GM23338 (cell line): ENCODE measurements around the gene GALNT14. TPM values are rescaled to one million over a fixed set of nuclear protein-coding genes. Genes with fewer than 3 reads are reported as not detected.

Experiments used
- ATAC-seq: fragments of 200-7000 bp; cut with Tn5 transposase; 3 replicates; pipeline ENCODE4 v1.9.1; 2020
- DNase-seq: peaks from one replicate; pipeline ENCODE4 v3.0.0-alpha.2; 2015; ENCODE audit warnings: low spot score
- H2AFZ ChIP-seq: fragments of 200-600 bp; sonication (generic); 2 replicates; pipeline ENCODE4 v1.8.0; 2016; ENCODE audit warnings: antibody characterized with exemption, mild to moderate bottlenecking, moderate library complexity
- H3F3A ChIP-seq: fragments of 200-600 bp; sonication (generic); replicated peaks from 2 replicates; pipeline ENCODE4 v1.8.0; 2017; ENCODE audit warnings: antibody characterized with exemption, mixed run types, low read depth
- H3K27ac ChIP-seq: fragments of 200-600 bp; sonication (generic); 2 replicates; pipeline ENCODE4 v1.6.1; 2016; ENCODE audit warnings: low read depth
- H3K27me3 ChIP-seq: fragments of 200-600 bp; sonication (generic); 2 replicates; pipeline ENCODE4 v1.8.0; 2016; ENCODE audit warnings: mild to moderate bottlenecking, mixed run types, moderate library complexity; ENCODE audit not compliant: insufficient read depth
- H3K36me3 ChIP-seq: fragments of 200-600 bp; sonication (generic); 2 replicates; pipeline ENCODE4 v1.8.0; 2016; ENCODE audit warnings: mild to moderate bottlenecking; ENCODE audit not compliant: insufficient read depth
- H3K4me1 ChIP-seq: fragments of 200-600 bp; sonication (generic); 2 replicates; pipeline ENCODE4 v1.8.0; 2016; ENCODE audit warnings: mild to moderate bottlenecking, moderate library complexity; ENCODE audit not compliant: insufficient read depth
- H3K4me2 ChIP-seq: fragments of 200-600 bp; sonication (generic); 2 replicates; pipeline ENCODE4 v1.7.1; 2017; ENCODE audit warnings: mixed run types
- H3K4me3 ChIP-seq: fragments of 200-600 bp; sonication (generic); 2 replicates; pipeline ENCODE4 v1.6.1; 2016; ENCODE audit warnings: mixed run types
- H3K79me2 ChIP-seq: fragments of 200-600 bp; sonication (generic); replicated peaks from 2 replicates; pipeline ENCODE4 v1.8.0; 2017; ENCODE audit warnings: mild to moderate bottlenecking; ENCODE audit not compliant: insufficient read depth
- H3K9me2 ChIP-seq: fragments of 200-600 bp; sonication (generic); 2 replicates; pipeline ENCODE4 v1.8.0; 2017; ENCODE audit not compliant: insufficient read depth
- H4K20me1 ChIP-seq: fragments of 200-600 bp; sonication (generic); replicated peaks from 2 replicates; pipeline ENCODE4 v1.8.0; 2017; ENCODE audit warnings: mild to moderate bottlenecking; ENCODE audit not compliant: insufficient read depth
- H3K27ac Mint-ChIP-seq: 2 replicates; pipeline ENCODE4 v1.8.0; 2020; ENCODE audit warnings: inconsistent platforms, mild to moderate bottlenecking, moderate library complexity, mixed read lengths
- H3K27me3 Mint-ChIP-seq: 3 replicates; pipeline ENCODE4 v1.8.0; 2022; ENCODE audit warnings: low read depth, mild to moderate bottlenecking, moderate library complexity, mixed read lengths, inconsistent platforms; ENCODE audit not compliant: insufficient read depth, poor library complexity
- H3K36me3 Mint-ChIP-seq: 3 replicates; pipeline ENCODE4 v1.8.0; 2021; ENCODE audit warnings: low read depth, mild to moderate bottlenecking, inconsistent platforms, moderate library complexity, mixed read lengths
- H3K4me1 Mint-ChIP-seq: 3 replicates; pipeline ENCODE4 v1.8.0; 2020; ENCODE audit warnings: mild to moderate bottlenecking, inconsistent platforms, mixed read lengths
- H3K4me3 Mint-ChIP-seq: 3 replicates; pipeline ENCODE4 v1.8.0; 2021; ENCODE audit warnings: moderate library complexity, mild to moderate bottlenecking, inconsistent platforms, mixed read lengths
- H3K9me3 Mint-ChIP-seq: 3 replicates; pipeline ENCODE4 v1.8.0; 2020; ENCODE audit warnings: moderate library complexity, mild to moderate bottlenecking, inconsistent platforms, mixed read lengths
- CREB1 ChIP-seq: fragments of 250-450 bp; sonication (Bioruptor Pico); IDR thresholded peaks from 2 replicates; pipeline ENCODE4 v1.5.0; 2020; ENCODE audit warnings: low read depth, mild to moderate bottlenecking, moderate library complexity
- ETS1 ChIP-seq: IDR thresholded peaks from 2 replicates; pipeline ENCODE4 v1.6.1; 2016; ENCODE audit warnings: antibody characterized with exemption
- EZH2 ChIP-seq: fragments of 200-600 bp; sonication (generic); IDR thresholded peaks from one replicate; pipeline ENCODE4 v1.8.0; 2017; ENCODE audit warnings: antibody characterized with exemption, mild to moderate bottlenecking, low read depth; ENCODE audit not compliant: unreplicated experiment
- NANOG ChIP-seq: IDR thresholded peaks from 2 replicates; pipeline ENCODE4 v1.6.1; 2016; ENCODE audit warnings: antibody characterized with exemption, borderline replicate concordance
- STAT1 ChIP-seq: IDR thresholded peaks from one replicate; pipeline ENCODE4 v1.6.1; 2016; ENCODE audit warnings: antibody characterized with exemption; ENCODE audit not compliant: unreplicated experiment
- ZNF331 ChIP-seq: fragments of 250-450 bp; sonication (Bioruptor Pico); IDR thresholded peaks from 2 replicates; pipeline ENCODE4 v1.5.0; 2020; ENCODE audit warnings: low read depth, mild to moderate bottlenecking, moderate library complexity
- ZNF462 ChIP-seq: fragments of 250-450 bp; sonication (Bioruptor Pico); IDR thresholded peaks from 2 replicates; pipeline ENCODE4 v1.5.0; 2020; ENCODE audit warnings: mild to moderate bottlenecking, moderate library complexity
- polyA plus RNA-seq: library from polyadenylated mRNA; unstranded; fragments of >200 nt; fragmentation: Nextera tagmentation; extraction: Ambion mirVana; gene quantifications from 2 replicates; pipeline ENCODE4 v1.2.1, GENCODE V29; 2016
- total RNA-seq: library from RNA; depleted of rRNA; stranded (reverse); fragments of >200 nt; shearing (Covaris generic); gene quantifications from 2 replicates; pipeline ENCODE4 v1.2.3, GENCODE V29; 2014
- TF ChIP-seq, protein P1 (sequence below): IDR thresholded peaks from one replicate; pipeline ENCODE4 v1.6.1; 2018; ENCODE audit warnings: antibody characterized with exemption; ENCODE audit not compliant: unreplicated experiment

The GALNT14 gene
- total and polyA plus RNA-seq, 2 experiments from 2014 or later, result 5.4 to 7.7 TPM

GRCh38 chr2:30948130-30948529 lies 190.1 kb downstream of the GALNT14 start:
- Histone ChIP-seq H3K79me2 (no peaks in the 10 kb centered on the region), H3K9me2 (0 out of 2 replicates have a peak, but pooled peaks cover 9% of the 10 kb centered on the region), H2AFZ (no peak overlapping the region), H3K36me3 (no peaks in the 10 kb centered on the region), H3K4me3 (no peak overlapping the region), H3K27ac (no peak overlapping the region), H3K4me2 (no peak overlapping the region), H4K20me1 (no peaks in the 10 kb centered on the region), H3K27me3 (no peaks in the 10 kb centered on the region), H3F3A (no peaks in the 10 kb centered on the region), H3K4me1 (no peaks in the 10 kb centered on the region)
- DNase-seq (no peak), ATAC-seq (no peak)
- peaks cover 4% of the 10 kb centered on the region for H3K27me3 Mint-ChIP-seq
- peaks cover 14% of the 10 kb centered on the region for H3K36me3 Mint-ChIP-seq
- H3K4me1 Mint-ChIP-seq, result no peaks in the 10 kb centered on the region
- TF ChIP-seq NANOG (no peak), ZNF331 (CRISPR knock-in tag) (no peak), ZNF462 (CRISPR knock-in tag) (no peak), CREB1 (no peak), STAT1 (no peak), EZH2 (no peak), ETS1 (no peak)
- TF ChIP-seq, protein P1, sequence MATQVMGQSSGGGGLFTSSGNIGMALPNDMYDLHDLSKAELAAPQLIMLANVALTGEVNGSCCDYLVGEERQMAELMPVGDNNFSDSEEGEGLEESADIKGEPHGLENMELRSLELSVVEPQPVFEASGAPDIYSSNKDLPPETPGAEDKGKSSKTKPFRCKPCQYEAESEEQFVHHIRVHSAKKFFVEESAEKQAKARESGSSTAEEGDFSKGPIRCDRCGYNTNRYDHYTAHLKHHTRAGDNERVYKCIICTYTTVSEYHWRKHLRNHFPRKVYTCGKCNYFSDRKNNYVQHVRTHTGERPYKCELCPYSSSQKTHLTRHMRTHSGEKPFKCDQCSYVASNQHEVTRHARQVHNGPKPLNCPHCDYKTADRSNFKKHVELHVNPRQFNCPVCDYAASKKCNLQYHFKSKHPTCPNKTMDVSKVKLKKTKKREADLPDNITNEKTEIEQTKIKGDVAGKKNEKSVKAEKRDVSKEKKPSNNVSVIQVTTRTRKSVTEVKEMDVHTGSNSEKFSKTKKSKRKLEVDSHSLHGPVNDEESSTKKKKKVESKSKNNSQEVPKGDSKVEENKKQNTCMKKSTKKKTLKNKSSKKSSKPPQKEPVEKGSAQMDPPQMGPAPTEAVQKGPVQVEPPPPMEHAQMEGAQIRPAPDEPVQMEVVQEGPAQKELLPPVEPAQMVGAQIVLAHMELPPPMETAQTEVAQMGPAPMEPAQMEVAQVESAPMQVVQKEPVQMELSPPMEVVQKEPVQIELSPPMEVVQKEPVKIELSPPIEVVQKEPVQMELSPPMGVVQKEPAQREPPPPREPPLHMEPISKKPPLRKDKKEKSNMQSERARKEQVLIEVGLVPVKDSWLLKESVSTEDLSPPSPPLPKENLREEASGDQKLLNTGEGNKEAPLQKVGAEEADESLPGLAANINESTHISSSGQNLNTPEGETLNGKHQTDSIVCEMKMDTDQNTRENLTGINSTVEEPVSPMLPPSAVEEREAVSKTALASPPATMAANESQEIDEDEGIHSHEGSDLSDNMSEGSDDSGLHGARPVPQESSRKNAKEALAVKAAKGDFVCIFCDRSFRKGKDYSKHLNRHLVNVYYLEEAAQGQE, result no peak
- no peak overlapping the region for H3K27ac Mint-ChIP-seq
- no peak overlapping the region for H3K4me3 Mint-ChIP-seq
- peaks cover 21% of the 10 kb centered on the region for H3K9me3 Mint-ChIP-seq
